Left lobe of liver (tissue), 2 donors: ENCODE data around the gene OLIG2. TPM values are rescaled to one million over a fixed set of nuclear protein-coding genes. Genes with fewer than 3 reads are reported as not detected.

Experiments
- ATAC-seq: fragments of 200-7000 bp; cut with Tn5 transposase; one replicate; pipeline ENCODE4 v1.9.1; 2020; ENCODE audit warnings: mild to moderate bottlenecking, moderate library complexity
- DNase-seq: peaks from one replicate; pipeline ENCODE4 v3.0.0-alpha.2; 2020; ENCODE audit warnings: low spot score
- total RNA-seq: library from RNA; stranded (reverse); gene quantifications from one replicate; pipeline ENCODE4 v1.2.1, GENCODE V29; 2021
- donor health status: DM: no; HTN: no; CAD: no; lungs with moderate emphysema.
- donor health status: DM: no; HTN: yes; CAD: no.

The OLIG2 gene
- total RNA-seq, 1 donor from 2014 or later: not detected

DNA sequence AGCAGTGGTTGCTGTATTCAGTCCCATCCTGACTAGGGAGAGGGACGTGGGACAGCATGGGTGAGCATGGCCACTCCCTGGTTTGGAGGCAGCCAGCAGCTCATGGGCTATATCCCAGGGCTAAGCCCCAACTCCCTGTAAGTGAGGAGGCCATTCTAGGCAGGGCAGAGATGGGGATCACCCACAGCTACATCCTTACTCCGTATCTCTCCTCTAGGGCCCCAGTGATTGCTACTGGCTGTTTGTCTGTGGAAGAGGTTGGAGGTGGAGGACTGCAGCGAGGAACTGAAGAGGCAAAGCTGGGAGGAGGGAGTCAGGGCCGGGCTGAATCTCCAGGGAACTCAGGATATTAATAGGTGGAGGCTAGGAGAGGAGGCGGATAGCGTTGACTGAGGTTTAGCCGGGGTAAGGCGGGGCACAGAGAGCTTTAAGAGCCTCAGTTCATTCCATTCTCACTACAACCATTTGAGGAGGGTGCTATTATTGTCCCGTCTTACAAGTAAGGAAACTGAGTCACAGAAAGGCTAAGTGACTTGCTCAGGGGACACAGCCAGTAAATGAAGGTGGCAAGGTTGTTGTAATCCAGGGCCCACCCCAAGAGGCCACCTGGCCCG lies 6.8 kb downstream of the OLIG2 start:
- DNase-seq (no peak), ATAC-seq (no peak)

DNA sequence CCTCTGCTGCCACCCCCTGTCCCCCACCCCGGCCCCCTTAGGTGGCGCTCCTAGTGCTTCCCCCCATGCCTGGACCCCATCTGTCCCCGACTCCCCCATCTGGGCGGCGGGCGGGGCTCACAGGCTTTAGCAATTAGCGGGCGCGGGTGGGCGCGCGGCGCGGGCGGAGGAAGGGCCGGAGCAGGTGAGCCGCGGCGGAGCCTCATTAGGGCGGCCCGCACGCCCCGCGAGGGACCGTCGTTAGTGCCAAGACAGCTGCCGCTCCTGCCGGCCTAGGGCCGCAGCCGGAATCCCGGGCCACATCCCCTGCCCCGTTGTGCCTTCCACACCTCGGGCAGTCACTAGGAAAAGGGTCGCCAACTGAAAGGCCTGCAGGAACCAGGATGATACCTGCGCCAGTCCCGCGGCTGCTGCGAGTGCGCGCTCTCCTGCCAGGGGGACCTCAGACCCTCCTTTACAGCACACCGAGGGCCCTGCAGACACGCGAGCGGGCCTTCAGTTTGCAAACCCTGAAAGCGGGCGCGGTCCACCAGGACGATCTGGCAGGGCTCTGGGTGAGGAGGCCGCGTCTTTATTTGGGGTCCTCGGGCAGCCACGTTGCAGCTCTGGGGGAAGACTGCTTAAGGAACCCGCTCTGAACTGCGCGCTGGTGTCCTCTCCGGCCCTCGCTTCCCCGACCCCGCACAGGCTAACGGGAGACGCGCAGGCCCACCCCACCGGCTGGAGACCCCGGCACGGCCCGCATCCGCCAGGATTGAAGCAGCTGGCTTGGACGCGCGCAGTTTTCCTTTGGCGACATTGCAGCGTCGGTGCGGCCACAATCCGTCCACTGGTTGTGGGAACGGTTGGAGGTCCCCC lies 7.6 kb downstream of the OLIG2 start:
- no peak for ATAC-seq
- no peak for DNase-seq

DNA sequence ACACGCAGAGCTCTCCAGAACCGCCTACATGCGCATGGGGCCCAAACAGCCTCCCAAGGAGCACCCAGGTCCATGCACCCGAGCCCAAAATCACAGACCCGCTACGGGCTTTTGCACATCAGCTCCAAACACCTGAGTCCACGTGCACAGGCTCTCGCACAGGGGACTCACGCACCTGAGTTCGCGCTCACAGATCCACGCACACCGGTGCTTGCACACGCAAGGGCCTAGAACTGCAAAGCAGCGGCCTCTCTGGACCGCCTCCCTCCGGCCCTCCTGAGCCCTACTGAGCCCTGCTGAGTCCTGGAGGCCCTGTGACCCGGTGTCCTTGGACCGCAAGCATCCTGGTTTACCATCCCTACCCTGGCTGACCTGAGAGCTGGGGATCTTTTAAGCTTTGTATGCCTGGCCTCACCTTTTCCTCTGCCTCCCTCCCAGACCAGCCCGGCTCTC lies 8.3 kb downstream of the OLIG2 start:
- DNase-seq: no peak
- ATAC-seq: no peak

DNA sequence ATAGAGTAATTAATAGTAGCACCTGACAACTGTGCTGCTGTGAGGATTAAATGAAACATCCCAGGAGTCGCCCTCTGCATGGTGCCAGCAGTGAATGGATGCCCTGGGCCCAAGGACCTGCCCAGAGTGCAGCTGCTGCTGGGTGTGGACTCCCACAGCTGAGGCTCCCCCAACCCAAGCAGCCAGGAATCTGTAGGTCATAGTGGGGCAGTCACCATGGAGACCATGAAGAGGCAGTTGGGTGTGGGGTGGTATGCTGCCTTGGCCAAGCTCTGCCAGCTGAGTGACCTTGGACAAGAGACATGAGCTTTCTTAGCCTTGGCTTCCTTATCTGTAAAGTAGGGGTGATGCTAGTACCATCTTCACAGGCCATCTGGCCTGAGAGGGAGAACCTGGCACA lies 9.4 kb downstream of the OLIG2 start:
- DNase-seq: no peak
- ATAC-seq: no peak

DNA sequence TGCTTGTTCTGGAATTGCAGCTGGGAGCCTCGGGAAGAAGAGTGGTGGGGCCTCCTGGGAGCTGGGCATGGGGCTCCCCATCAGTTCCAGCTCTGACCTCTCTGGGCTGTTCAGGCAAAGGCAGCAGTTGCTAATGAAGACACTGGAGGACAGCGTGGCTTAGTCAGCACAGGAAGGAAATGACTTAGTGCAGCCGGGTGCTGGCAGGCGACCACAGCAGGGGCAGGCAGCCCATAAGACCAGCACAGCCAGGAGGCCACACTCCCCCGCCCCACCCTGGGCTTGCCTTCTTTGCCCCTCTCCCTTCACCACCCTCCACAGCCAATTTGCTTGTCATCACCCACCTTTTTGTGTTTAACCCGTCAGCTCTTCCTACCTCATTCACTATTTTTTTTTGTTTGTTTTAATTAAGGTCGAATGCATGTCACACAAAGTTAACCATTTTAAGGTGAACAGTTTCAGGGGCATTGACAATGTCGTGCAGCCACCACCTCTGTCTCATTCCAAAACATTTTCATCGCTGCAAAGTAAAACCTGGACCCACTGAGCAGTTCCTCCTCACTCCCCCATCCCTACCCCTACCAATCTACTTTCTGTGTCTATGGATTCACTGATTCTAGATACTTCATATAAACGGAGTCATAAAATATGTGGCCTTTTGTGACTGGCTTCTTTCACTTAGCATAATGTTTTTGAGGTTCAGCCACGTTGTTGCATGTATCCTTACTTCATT lies 10.9 kb downstream of the OLIG2 start:
- DNase-seq (no peak), ATAC-seq (peak; percentile 49)

DNA sequence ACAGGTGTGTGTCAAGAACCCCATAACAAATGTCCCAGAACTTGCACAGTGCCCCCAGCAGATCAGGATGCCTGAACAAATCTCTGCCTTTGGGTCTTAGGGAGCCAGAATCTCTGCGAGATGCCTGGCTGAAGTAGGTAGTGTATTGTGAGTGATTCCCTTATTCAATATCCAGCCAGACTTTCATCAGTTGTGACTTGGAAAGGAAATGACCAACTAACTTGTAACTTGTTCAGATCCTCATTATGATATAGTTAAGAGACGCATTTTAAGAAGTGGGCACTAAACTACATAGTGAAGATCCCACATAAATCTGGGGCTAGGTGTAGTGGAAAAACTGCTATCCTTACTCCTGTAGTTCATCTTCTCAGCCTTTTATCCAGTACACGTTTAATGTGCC lies 11.8 kb downstream of the OLIG2 start:
- DNase-seq: no peak
- ATAC-seq: no peak

DNA sequence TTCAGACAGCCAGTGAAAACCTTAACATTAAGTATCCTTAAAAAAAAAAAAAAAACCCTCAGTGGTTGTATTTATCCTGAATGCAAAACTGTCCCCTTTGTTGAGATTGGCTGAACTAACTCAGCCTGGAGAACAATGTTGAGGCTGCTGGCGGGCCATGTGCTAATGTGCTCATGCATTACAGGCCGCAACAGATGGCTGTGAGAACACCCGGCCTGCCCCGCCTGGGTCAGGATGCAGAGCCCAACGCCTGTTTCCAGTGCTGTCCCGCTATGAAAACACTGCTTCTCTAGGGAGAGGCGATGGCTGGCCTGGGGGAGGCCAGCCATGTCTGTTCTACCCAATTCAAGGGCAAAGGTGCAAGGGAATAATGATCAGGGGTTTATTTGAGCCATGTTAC lies 13.8 kb downstream of the OLIG2 start:
- no peak for DNase-seq

DNA sequence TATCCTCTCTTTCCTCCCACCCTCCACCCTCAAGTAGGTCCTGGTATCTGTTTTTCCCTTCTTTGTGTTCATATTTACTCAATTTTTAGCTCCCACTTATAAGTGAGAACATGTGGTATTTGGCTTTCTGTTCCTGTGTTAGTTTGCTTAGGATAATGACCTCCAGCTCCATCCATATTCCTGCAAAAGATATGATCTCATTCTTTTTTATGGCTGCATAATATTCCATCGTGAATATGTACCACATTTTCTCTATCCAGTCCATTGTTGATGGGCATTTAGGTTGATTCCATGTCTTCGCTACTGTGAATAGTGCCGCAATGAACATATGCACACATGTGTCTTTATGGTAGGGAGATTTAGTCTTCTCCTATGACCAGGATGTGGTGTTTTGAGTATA lies 14.5 kb downstream of the OLIG2 start:
- ATAC-seq (no peak), DNase-seq (no peak)

More for the DNA sequence above, 13.8 kb downstream of the OLIG2 start:
- no peak for ATAC-seq

DNA sequence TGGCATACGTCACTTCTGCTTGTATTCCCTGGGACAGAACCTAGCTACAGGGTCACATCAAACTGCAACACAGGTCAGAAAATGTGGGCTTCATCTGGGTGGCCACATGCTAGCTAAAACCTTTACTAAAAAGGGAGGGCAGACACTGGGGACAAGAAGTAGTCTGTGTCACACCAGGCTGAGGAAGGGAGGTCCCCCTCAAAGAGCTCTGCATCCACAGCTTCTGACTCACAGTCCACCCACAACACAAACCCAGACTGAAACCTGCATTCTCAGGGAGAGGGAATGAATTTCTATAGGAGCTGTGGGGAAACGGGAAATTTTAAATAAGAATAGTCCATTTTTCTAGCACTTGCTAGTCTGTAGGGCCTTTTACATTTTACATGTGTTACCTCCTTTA lies 16.2 kb downstream of the OLIG2 start:
- DNase-seq (no peak), ATAC-seq (no peak)

DNA sequence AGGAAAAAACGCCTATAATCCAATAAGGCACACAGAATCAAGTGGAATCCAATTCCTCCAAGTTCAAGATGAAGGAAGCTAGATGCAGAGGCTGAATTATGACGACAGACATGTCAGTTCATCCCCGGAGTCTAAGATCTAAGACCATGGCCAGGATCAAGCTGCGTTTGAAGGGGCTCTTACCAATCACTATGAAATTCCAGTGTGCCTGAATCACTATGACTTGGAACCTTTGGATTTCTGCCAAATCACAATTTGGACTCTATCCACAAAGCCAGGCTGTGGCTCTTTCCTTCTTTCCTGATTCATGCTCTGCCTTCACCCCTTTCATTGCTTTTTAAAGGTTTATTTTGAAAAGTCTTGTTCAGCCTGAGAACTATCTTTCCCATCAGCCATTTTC lies 17.1 kb downstream of the OLIG2 start:
- DNase-seq (no peak), ATAC-seq (no peak)

DNA sequence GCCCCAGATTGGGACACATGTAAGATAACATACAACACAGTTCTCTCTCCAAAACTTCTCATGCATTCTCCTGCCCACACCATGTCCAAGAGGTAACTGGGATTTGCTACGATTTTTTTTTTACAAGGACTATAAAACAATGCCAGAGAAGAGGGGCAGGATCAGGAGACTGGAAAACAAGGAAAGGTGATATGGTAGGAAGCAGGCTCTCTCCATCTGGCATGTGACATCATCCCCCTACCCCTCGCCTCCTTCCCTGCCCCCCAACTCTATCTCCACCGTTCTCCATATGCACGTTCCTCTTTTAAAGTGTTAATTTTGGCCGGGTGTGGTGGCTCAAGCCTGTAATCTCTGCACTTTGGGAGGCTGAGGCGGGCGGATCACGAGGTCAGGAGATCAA lies 20.7 kb downstream of the OLIG2 start:
- DNase-seq (no peak), ATAC-seq (no peak)

DNA sequence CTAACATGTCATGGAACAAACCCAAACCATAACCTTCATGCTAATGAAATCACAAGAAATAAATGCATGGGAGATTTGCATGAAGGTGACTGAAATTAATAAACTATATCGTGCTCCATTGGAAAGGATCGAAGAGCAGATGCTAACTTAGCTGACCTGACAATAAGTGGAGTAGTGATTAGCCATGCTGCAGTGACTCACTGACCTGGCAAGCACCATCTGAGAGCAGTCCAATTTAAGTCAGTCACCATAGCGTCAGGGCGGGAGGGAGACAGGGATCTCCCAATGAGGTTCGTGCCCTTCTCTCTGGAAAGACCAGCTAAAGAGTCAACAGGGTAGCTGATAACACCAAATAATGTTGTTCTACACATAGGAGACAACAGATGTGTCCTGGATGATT lies 21.5 kb downstream of the OLIG2 start:
- no peak for ATAC-seq
- DNase-seq: no peak

DNA sequence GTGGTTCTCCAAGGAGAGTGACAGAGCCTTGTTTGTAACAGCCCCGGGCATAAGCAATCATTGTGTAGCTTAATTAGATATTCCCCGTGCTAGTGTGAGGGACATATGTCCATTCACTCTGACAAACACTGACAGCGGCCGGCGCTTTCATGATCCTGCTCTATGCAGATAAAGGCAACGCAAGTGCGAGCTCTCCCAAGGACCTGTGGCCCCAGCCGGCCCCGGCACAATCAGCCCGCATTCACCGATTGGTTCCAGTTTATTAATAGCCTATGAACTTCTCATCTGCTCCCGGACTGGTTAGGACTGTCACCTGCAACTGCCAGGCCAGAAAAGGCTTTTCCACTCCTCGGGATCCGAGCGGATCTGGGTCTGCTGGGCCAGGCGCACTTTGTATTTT lies 26.2 kb downstream of the OLIG2 start:
- ATAC-seq (no peak), DNase-seq (no peak)

DNA sequence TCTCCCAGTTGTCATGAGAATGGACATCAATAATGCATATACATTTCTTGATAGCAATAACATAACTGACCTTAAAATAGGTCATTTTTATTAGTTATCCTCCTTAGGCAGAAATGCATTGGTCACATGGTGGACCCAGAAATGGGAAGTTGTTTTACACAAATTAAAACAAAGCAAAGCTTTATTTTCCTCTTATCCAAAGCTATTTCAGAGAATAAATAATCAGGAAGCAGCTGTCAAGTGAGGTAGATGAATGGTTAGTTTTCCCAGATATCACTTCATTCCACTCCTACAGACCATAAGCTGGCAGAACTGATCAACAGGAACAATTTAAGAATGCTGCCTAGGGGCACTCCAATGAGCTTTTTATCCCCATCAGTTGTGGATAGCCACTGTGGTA lies 28.2 kb downstream of the OLIG2 start:
- DNase-seq (no peak), ATAC-seq (no peak)

DNA sequence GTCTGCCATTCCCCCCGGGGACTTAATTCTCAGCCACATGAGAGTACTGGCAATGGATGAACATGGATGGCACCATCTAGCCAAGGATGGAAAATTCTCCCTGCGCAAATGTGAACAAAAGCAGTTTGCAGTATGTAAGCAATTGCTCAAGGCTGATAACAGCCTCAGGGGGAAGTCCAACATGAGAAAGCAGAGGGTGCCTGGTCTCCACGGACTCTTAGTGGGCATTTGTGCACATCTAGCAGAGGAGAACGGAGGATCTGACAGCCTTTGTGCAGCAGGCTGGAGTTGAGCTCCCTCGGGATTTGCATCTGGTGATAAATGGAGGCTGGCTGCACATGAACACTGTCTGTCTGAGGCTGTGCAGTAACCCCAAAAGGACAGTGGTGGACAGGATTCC lies 30.3 kb downstream of the OLIG2 start:
- ATAC-seq: no peak
- DNase-seq: no peak

DNA sequence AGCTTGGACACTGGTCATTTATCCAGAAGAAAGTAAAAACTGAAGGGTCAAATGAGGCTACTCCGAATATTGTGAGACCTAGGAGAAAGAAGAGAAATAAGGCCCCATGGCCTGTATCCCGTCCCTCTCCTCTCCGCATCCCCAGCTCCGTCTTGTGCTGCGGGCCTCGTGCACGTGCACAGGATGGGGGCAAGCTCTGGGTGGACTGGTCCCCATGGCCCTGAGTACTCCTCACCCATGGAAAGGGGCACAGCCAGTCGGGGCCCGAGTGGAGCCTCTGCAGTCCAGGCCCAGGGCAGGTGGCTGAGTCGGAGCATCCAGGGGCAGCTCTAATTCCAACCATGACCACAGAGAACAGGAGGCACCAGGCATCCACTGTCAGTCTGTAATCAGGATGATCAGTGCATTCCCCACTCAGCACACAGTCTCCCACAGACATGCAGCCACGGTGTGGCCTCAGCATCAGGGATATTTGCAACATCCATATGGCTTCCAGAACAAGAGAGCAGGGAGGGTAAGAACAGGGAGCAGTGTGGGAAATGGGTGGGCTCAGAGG lies 31.7 kb downstream of the OLIG2 start:
- DNase-seq (no peak), ATAC-seq (no peak)

DNA sequence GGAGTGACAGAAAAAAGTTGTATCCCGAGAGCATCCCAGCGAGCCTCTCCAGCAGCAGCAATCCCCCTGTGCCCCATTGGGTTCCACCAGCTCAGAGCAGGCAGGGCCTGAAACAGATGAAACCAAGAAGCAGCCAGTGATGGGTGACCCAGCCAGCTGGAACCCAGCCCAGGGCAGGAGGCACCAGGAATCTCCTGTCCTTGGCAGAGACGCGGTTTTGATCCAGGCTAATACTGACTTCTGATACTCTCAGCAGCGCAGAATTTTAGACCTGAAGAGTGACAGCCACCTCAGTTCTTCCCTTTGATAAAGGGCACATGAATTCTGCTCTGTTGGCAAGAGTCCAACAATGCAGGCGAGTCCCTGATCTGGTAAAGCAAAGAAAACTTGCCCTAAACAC lies 32.8 kb downstream of the OLIG2 start:
- peak; percentile 86 for DNase-seq
- peak; percentile 85 for ATAC-seq

DNA sequence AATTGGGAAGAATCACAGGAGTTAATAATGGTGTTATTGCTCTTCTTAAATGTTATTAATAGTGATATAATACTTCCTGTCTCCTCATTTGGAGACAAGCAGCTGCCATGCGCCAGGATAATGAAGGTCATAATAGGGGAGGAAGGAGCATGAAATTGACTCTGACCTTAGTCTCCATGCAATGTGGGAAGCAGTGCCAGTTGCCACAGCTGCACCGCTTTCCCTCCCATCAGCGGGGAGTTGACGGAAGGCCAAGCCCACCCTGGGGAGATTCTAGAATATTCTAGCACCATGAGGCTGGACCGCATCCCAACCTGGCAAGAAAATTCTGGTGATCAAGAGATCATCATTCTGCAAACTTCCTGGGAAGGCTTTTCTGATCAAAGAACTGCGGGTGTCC lies 33.2 kb downstream of the OLIG2 start:
- ATAC-seq (peak; percentile 39), DNase-seq (no peak)

DNA sequence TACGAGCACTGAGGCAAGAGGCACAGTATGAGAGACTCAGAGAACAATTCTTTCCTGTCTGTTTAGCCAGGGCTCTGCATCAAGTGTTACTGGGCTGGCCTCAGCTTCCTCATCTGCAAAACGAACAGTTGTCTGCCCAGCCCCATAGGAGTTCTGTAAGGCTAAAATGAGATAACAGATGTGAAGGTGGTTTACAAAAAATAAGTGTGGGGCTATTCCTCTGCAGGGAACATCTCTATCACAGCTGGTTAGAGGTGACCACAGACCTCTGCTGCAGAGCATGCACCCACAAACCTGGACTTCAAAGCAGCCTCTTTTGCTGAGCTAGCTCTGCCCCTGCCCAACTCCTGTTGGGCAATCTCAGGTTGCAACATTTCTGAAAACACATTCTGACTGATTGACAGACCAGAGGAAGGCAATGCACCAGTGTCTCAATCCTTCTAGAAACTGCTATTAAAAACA lies 33.7 kb downstream of the OLIG2 start:
- DNase-seq: peak; percentile 80
- ATAC-seq: peak; percentile 86

DNA sequence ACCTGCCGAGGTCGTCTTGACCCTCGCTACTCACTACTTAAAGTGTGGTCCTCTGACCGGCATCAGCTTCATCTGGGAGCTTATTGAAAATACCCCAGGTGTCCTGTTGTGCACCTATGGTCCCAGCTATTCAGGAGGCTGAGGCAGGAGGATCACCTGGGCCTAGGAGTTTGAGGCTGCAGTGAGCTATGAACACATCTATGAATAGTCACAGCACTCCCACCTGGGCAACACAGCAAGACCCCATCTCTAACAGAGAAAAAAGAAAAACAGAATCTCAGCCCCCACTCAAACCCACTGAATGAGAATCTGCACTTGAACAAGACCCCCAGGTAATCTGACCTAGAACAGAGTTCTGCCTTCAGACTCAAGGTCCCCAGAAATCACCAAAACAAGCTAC lies 35.5 kb downstream of the OLIG2 start:
- ATAC-seq: no peak
- no peak for DNase-seq

DNA sequence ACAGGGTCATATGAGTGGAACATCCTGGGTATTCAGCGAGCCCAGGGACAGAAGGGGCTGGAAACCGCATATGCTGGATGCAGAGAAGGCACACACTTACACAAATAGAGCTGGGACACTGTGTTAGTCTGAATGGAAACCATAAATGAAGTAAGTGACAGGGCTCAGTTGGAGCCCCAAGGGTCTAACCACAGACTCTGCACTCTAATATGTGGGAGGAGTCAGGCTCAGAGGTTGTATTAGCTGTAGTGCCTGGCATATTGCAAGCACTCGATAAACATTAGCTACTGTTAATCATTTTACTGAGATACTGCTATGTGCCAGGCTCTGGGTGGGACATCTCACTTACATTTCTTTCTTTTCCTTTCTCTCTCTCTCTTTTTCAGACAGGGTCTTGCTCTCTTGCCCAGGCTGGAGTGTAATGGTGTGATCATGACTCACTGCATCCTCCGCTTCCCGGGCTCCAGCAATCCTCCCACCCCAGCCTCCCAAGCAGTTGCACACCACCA lies 37.7 kb downstream of the OLIG2 start:
- ATAC-seq (no peak), DNase-seq (no peak)
